Smooth muscle cell of the coronary artery (primary cell): Measurements from ENCODE around the gene ABLIM3. TPM values are rescaled to one million over a fixed set of nuclear protein-coding genes. Genes with fewer than 3 reads are reported as not detected.

Source experiments
- total RNA-seq: library from RNA; depleted of rRNA; stranded (reverse); fragments of >200 nt; gene quantifications from 2 replicates; pipeline ENCODE4 v1.2.3, GENCODE V29; 2014; ENCODE audit warnings: low replicate concordance

ABLIM3 gene
- 6.5 and 13.8 TPM in 2 replicates for total RNA-seq

DNA sequence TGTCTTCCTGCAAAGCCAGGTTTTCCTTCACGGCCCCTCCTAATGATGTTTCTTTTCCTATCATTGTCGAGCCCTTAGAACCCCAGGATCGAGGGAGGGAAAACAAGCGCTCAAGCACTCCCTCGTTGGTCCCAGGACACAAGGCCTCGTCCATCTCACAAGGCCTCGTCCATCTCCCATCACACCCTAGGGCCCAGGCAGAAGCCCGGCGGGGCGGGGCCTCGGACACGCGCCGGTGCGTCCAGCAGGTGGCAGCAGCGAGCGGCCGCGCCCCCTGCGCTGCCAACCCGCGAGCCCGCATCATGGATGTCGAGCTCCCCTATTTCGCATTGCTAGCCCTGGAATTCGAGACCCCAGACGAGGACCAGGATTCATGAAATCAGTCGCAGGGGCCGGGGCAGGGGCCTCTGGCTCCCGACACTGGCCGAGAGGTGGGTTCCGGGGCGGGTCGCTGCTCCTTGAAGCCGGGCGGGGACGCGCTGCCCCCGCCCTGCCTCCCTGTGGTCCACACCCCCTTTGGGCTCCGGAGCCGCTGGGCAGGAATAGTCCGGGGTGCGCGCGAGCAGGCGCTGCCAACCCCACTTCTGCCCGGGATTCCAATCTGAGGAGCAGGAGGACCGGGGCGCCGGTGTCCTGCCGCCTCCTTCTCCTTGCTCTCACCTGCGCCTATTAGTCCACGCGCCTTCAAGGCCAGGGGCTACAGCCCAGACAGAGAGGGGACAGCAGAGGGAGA lies at the start of gene ABLIM3:
Gene ABLIM3, plus strand, starts transcription at position 270 of the 733 bp plus-strand sequence. CDS start 603 bp downstream, outside the sequence.

DNA sequence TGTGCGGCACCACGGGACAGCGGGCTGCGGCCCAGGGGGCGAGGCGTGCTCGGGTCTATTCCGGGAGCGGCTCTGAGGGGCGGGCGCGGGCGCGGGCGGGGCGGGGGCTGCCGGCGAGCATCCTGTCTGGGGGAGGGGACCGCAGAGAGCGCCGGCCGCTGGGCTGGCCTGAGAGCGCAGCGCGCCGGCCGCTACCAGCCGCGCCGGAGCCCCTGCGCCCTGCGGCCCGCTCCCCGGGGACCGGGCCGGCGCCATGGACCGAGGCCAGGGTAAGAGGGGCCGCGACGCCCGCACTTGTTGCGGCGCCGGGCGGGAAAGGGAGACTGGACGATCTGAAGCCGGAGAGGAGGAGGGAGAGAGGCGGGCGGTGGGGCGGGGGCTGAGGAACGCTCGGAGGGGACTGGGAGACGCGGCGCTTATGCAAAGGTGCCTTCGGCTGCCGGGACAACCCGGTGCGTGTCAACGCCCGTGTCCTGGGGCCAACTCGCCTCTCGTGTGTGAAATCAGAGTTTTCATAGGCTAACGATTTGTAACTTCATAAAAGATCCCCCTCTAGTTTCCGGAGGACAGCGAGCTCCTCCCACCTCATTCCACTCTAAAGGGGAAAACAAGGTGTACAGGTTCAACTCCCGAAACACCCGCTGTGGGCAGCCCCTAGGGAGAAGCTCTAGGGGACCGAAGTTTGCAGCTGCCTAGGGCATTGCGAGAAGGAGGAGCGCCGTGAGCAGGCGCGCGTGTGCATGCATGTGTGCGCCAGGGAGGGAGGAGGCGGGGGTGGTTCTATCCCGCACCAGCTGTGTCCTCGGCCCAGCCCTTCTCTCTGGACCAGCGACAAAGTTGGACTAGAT lies 130.6 kb downstream of the ABLIM3 start, which contains the start of gene AFAP1L1:
Gene AFAP1L1, plus strand, starts transcription at position 144 of the 848 bp plus-strand sequence. Its CDS starts 110 bp downstream, at position 254.

Other genes starting within 250 kb of the ABLIM3 start
- gene SH3TC2, start 78.4 kb upstream of the ABLIM3 start, total RNA-seq: 0.35 and 8.7 TPM in 2 replicates
- gene AFAP1L1, start 130.4 kb downstream of the ABLIM3 start, total RNA-seq: 5.6 and 7.4 TPM in 2 replicates
- 20.2 and 20.8 TPM in 2 replicates for gene GRPEL2, start 204.0 kb downstream of the ABLIM3 start, total RNA-seq
- 4.6 and 9.9 TPM in 2 replicates for gene PCYOX1L, start 216.6 kb downstream of the ABLIM3 start, total RNA-seq
- not detected in 2 replicates for gene IL17B, start 237.8 kb downstream of the ABLIM3 start, total RNA-seq